Measurements from ENCODE around the gene PAPLN. TPM values are rescaled to one million over a fixed set of nuclear protein-coding genes. Genes with fewer than 3 reads are reported as not detected.

Gene PAPLN
- total and polyA plus RNA-seq, 4 donors = 0.68 to 2.8 (median 1.3) TPM

GRCh38 chr14:73293782-73294781, 56.8 kb downstream of the PAPLN start:
- peaks cover 4 to 9% (median 6%) of the 10 kb centered on the region in 4 donors for H3K4me1 ChIP-seq (ENCODE audit: control insufficient read depth in 4 of 4, insufficient read depth in 4 of 4, low read length in 3 of 4)
- peaks cover 2 to 16% (median 11%) of the 10 kb centered on the region in 4 donors for H3K36me3 ChIP-seq (ENCODE audit: control insufficient read depth in 4 of 4, insufficient read depth in 3 of 4, low read depth in 1 of 4, low read length in 3 of 4)
- H3K9me3 ChIP-seq (ENCODE audit: control insufficient read depth in 4 of 4, low read length in 3 of 4) = no peaks in the 10 kb centered on the region
- TF ChIP-seq TAF1 (conservative IDR thresholded peaks at IDR 0.05) (no peak), FOXA2 (IDR thresholded peaks at IDR 0.05) (no peak), JUND (IDR thresholded peaks at IDR 0.05) (no peak), RAD21 (IDR thresholded peaks at IDR 0.05) (no peak), FOXA1 (IDR thresholded peaks at IDR 0.05) (no peak), GABPA (IDR thresholded peaks at IDR 0.05 in 1 of 2, conservative IDR thresholded peaks at IDR 0.05 in 1 of 2) (no peak), YY1 (IDR thresholded peaks at IDR 0.05) (no peak), HNF4G (IDR thresholded peaks at IDR 0.05) (no peak), RXRA (IDR thresholded peaks at IDR 0.05) (no peak), ZBTB33 (IDR thresholded peaks at IDR 0.05) (no peak), NR2F2 (IDR thresholded peaks at IDR 0.05) (no peak), EGR1 (IDR thresholded peaks at IDR 0.05; ENCODE audit: low read depth in 2 of 2) (no peak), SP1 (IDR thresholded peaks at IDR 0.05) (no peak), CTCF (IDR thresholded peaks at IDR 0.05; ENCODE audit: low read depth, low read length, missing input control) (no peak), HNF4A (conservative IDR thresholded peaks at IDR 0.05) (no peak)
- TF ChIP-seq, protein P1, sequence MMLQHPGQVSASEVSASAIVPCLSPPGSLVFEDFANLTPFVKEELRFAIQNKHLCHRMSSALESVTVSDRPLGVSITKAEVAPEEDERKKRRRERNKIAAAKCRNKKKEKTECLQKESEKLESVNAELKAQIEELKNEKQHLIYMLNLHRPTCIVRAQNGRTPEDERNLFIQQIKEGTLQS (IDR thresholded peaks at IDR 0.05) = no peak
- TF ChIP-seq, protein P2, sequence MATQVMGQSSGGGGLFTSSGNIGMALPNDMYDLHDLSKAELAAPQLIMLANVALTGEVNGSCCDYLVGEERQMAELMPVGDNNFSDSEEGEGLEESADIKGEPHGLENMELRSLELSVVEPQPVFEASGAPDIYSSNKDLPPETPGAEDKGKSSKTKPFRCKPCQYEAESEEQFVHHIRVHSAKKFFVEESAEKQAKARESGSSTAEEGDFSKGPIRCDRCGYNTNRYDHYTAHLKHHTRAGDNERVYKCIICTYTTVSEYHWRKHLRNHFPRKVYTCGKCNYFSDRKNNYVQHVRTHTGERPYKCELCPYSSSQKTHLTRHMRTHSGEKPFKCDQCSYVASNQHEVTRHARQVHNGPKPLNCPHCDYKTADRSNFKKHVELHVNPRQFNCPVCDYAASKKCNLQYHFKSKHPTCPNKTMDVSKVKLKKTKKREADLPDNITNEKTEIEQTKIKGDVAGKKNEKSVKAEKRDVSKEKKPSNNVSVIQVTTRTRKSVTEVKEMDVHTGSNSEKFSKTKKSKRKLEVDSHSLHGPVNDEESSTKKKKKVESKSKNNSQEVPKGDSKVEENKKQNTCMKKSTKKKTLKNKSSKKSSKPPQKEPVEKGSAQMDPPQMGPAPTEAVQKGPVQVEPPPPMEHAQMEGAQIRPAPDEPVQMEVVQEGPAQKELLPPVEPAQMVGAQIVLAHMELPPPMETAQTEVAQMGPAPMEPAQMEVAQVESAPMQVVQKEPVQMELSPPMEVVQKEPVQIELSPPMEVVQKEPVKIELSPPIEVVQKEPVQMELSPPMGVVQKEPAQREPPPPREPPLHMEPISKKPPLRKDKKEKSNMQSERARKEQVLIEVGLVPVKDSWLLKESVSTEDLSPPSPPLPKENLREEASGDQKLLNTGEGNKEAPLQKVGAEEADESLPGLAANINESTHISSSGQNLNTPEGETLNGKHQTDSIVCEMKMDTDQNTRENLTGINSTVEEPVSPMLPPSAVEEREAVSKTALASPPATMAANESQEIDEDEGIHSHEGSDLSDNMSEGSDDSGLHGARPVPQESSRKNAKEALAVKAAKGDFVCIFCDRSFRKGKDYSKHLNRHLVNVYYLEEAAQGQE (IDR thresholded peaks at IDR 0.05) = no peak
- TF ChIP-seq, protein P3, sequence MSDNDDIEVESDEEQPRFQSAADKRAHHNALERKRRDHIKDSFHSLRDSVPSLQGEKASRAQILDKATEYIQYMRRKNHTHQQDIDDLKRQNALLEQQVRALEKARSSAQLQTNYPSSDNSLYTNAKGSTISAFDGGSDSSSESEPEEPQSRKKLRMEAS (IDR thresholded peaks at IDR 0.05) = no peak
- H3K27ac ChIP-seq (ENCODE audit: low read depth in 1 of 2, low read length in 2 of 2) = no peak overlapping the region
- no peaks in the 10 kb centered on the region for H3K27me3 ChIP-seq (ENCODE audit: control insufficient read depth in 4 of 4, insufficient read depth in 4 of 4, low read length in 3 of 4)
- no peak overlapping the region for H3K9ac ChIP-seq (ENCODE audit: low read depth in 1 of 2, low read length in 2 of 2)
- DNase-seq (ENCODE audit: low spot score) = no peak
- WGBS = 94% methylated on average over 12 of the region's 12 CpGs
- no peak overlapping the region for H3K4me3 ChIP-seq (ENCODE audit: low read depth in 1 of 3, low read length in 3 of 3)

Data from liver (tissue), 9 donors.